KMS-11 (cell line): Measurements from ENCODE around the gene CPEB3.

Experiments used
- H2AFZ ChIP-seq: fragments of 200-600 bp; sonication (generic); 2 replicates; pipeline ENCODE4 v1.6.1; 2016; ENCODE audit warnings: antibody characterized with exemption, mixed run types, low read depth
- H3K27ac ChIP-seq: fragments of 200-600 bp; sonication (generic); 2 replicates; pipeline ENCODE4 v1.6.1; 2016; ENCODE audit warnings: mild to moderate bottlenecking, mixed run types
- H3K27me3 ChIP-seq: fragments of 200-600 bp; sonication (generic); 2 replicates; pipeline ENCODE4 v1.6.1; 2017; ENCODE audit warnings: mild to moderate bottlenecking, low read depth, mixed run types, moderate library complexity; ENCODE audit not compliant: insufficient read depth
- H3K36me3 ChIP-seq: fragments of 200-600 bp; sonication (generic); 2 replicates; pipeline ENCODE4 v1.6.1; 2017; ENCODE audit warnings: mild to moderate bottlenecking, mixed run types; ENCODE audit not compliant: insufficient read depth
- H3K4me1 ChIP-seq: fragments of 200-600 bp; sonication (generic); 2 replicates; pipeline ENCODE4 v1.6.1; 2016; ENCODE audit warnings: mild to moderate bottlenecking, low read depth, mixed run types; ENCODE audit not compliant: poor library complexity, severe bottlenecking
- H3K4me2 ChIP-seq: fragments of 200-600 bp; sonication (generic); 2 replicates; pipeline ENCODE4 v1.7.0; 2016; ENCODE audit warnings: mild to moderate bottlenecking, mixed run types
- H3K4me3 ChIP-seq: fragments of 200-600 bp; sonication (generic); IDR thresholded peaks from 2 replicates; pipeline ENCODE4 v1.6.1; 2017; ENCODE audit warnings: low read depth, low read length, mixed read lengths; ENCODE audit not compliant: insufficient read depth
- H3K79me2 ChIP-seq: fragments of 200-600 bp; sonication (generic); 2 replicates; pipeline ENCODE4 v1.6.1; 2016; ENCODE audit warnings: low read depth, mixed run types; ENCODE audit not compliant: insufficient read depth
- H3K9ac ChIP-seq: fragments of 200-600 bp; sonication (generic); 2 replicates; pipeline ENCODE4 v1.6.1; 2016; ENCODE audit warnings: mild to moderate bottlenecking, mixed run types
- H4K20me1 ChIP-seq: fragments of 200-600 bp; sonication (generic); 2 replicates; pipeline ENCODE4 v1.6.1; 2016; ENCODE audit warnings: mild to moderate bottlenecking, mixed run types; ENCODE audit not compliant: insufficient read depth
- TF ChIP-seq, protein P1 (sequence below): fragments of 200-600 bp; sonication (generic); conservative IDR thresholded peaks from 2 replicates; pipeline ENCODE4 v1.6.1; 2017; ENCODE audit warnings: low read depth, mild to moderate bottlenecking, antibody characterized with exemption, low read length, moderate library complexity, mixed read lengths

CPEB3 gene

GRCh38 chr10:92024700-92025099, 266.2 kb downstream of the CPEB3 start:
- H3K4me3 ChIP-seq: no peak overlapping the region
- H3K4me2 ChIP-seq: no peak overlapping the region
- H3K36me3 ChIP-seq: peaks cover 3% of the 10 kb centered on the region; the same call in 1 of the 2 replicates

GRCh38 chr10:92014620-92015019, 276.3 kb downstream of the CPEB3 start:
- H3K27me3 ChIP-seq: no peaks in the 10 kb centered on the region
- H3K36me3 ChIP-seq: no peaks in the 10 kb centered on the region
- no peak overlapping the region for H3K9ac ChIP-seq
- H2AFZ ChIP-seq: no peak overlapping the region
- no peak overlapping the region for H3K4me3 ChIP-seq
- no peak overlapping the region for H3K4me2 ChIP-seq
- no peaks in the 10 kb centered on the region for H4K20me1 ChIP-seq
- peaks cover 4% of the 10 kb centered on the region for H3K4me1 ChIP-seq
- H3K27ac ChIP-seq: no peak overlapping the region
- H3K79me2 ChIP-seq: no peaks in the 10 kb centered on the region
- TF ChIP-seq, protein P1, sequence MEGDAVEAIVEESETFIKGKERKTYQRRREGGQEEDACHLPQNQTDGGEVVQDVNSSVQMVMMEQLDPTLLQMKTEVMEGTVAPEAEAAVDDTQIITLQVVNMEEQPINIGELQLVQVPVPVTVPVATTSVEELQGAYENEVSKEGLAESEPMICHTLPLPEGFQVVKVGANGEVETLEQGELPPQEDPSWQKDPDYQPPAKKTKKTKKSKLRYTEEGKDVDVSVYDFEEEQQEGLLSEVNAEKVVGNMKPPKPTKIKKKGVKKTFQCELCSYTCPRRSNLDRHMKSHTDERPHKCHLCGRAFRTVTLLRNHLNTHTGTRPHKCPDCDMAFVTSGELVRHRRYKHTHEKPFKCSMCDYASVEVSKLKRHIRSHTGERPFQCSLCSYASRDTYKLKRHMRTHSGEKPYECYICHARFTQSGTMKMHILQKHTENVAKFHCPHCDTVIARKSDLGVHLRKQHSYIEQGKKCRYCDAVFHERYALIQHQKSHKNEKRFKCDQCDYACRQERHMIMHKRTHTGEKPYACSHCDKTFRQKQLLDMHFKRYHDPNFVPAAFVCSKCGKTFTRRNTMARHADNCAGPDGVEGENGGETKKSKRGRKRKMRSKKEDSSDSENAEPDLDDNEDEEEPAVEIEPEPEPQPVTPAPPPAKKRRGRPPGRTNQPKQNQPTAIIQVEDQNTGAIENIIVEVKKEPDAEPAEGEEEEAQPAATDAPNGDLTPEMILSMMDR: no peak

More at GRCh38 chr10:92024700-92025099, 266.2 kb downstream of the CPEB3 start:
- Histone ChIP-seq H3K79me2 (no peaks in the 10 kb centered on the region), H3K27me3 (no peaks in the 10 kb centered on the region), H3K27ac (no peak overlapping the region), H3K4me1 (no peaks in the 10 kb centered on the region), H4K20me1 (no peaks in the 10 kb centered on the region), H3K9ac (no peak overlapping the region), H2AFZ (no peak overlapping the region)
- TF ChIP-seq, protein P1: no peak

- Histone ChIP-seq H3K27me3 (no peaks in the 10 kb centered on the region), H2AFZ (no peak overlapping the region), H3K4me1 (peaks cover 4% of the 10 kb centered on the region), H3K36me3 (no peaks in the 10 kb centered on the region), H3K27ac (no peak overlapping the region), H3K9ac (no peak overlapping the region), H3K4me3 (no peak overlapping the region), H3K4me2 (no peak overlapping the region), H4K20me1 (no peaks in the 10 kb centered on the region), H3K79me2 (no peaks in the 10 kb centered on the region)
- TF ChIP-seq, protein P1: no peak
These were observed 279.2 kb downstream of the CPEB3 start for GRCh38 chr10:92011560-92012214.

- no peaks in the 10 kb centered on the region for H4K20me1 ChIP-seq
- H3K9ac ChIP-seq: no peak overlapping the region
- no peak overlapping the region for H3K4me2 ChIP-seq
- H3K4me1 ChIP-seq: peaks cover 4% of the 10 kb centered on the region
- TF ChIP-seq, protein P1: no peak
- no peaks in the 10 kb centered on the region for H3K27me3 ChIP-seq
- H2AFZ ChIP-seq: no peak overlapping the region
- H3K79me2 ChIP-seq: no peaks in the 10 kb centered on the region
- no peak overlapping the region for H3K4me3 ChIP-seq
- no peaks in the 10 kb centered on the region; the same call in 1 of the 2 replicates for H3K36me3 ChIP-seq
- no peak overlapping the region for H3K27ac ChIP-seq
These were observed 280.7 kb downstream of the CPEB3 start for GRCh38 chr10:92010047-92010735.
